Activated naive CD4-positive, alpha-beta T cell treated with anti-CD3 and anti-CD28 coated beads, Interleukin-2, amount 50 U/mL, for 16 hours (primary cell): ENCODE measurements around the gene FAM83C.
"Not testable (repeated sequence)": the region's sequence is repeated elsewhere in the genome, so short reads cannot be mapped to it uniquely, and the experiment has no call there.

Source experiments
- DNase-seq: peaks from one replicate; pipeline ENCODE4 v3.0.0-alpha.2; 2020

FAM83C gene

DNA sequence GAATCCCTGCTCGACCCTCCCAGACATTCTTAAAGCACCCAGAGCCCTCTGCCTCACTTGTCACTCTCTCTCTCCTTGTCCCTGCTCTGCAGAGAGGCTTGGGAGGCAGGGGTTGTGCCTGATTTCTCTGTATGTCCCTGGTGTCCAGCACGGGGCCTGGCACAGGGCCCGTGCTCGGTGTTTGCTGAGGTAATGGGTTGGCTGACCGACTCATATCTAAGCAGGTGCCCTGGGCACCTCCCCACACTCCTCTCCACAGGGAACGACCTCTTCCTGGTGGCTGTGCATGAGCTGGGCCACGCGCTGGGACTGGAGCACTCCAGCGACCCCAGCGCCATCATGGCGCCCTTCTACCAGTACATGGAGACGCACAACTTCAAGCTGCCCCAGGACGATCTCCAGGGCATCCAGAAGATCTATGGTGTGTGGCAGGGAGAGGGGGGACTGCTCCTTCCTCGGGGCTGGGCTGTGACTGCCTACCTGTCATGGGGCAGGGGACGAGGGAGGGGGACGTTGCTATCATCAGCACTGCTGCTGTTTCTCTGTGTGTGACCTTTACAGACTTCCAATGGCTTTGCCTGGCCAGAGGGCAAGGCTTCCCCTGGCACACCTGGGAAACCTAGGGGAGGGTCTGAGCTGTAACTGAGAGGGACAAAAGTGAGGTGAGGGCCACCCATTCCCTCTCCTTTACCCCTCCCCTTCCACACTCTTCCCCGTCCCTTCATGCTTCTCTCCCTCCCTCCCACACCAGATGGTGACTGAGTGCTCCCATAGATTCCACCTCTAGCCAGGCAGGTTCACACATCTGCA is 28.5 kb downstream of the FAM83C start:
- DNase-seq = no peak

DNA sequence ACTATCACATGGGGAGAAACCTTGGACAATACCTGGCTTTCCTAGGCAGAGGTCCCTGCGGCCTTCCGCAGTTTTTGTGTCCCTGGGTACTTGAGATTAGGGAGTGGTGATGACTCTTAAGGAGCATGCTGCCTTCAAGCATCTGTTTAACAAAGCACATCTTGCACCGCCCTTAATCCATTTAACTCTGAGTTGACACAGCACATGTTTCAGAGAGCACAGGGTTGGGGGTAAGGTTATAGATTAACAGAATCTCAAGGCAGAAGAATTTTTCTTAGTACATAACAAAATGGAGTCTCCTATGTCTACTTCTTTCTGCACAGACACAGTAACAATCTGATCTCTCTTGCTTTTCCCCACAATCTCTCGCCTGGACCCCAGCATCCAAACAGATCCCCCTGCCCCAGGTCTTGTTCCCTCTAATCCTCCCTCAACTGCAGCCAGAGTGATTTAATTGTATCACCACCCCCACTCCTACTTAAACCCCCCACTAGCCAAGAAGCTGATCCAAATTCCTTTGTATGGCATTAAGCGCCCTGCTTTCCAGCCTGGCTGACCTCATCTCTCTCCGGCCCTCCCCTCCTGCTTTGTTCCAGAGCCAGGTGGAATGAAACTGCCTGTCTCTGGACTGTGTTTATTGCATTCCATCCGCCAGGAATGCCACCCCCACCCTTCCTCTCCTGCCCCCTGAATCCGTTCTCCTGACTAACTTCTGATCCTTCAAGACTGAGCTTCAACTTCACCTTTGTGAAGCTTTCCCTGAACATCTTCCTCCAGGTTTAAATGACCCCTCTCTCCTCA is 29.3 kb downstream of the FAM83C start:
- not testable (repeated sequence) for DNase-seq

DNA sequence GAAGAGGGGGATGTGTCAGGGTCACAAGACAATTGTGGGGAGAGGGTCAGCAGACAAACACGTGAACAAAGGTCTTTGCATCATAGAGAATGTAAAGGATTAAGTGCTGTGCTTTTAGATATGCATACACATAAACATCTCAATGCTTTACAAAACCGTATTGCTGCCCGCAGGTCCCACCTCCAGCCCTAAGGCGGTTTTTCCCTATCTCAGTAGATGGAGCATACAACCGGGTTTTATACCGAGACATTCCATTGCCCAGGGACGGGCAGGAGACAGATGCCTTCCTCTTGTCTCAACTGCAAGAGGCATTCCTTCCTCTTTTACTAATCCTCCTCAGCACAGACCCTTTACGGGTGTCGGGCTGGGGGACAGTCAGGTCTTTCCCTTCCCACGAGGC is 29.9 kb downstream of the FAM83C start:
- not testable (repeated sequence) for DNase-seq

DNA sequence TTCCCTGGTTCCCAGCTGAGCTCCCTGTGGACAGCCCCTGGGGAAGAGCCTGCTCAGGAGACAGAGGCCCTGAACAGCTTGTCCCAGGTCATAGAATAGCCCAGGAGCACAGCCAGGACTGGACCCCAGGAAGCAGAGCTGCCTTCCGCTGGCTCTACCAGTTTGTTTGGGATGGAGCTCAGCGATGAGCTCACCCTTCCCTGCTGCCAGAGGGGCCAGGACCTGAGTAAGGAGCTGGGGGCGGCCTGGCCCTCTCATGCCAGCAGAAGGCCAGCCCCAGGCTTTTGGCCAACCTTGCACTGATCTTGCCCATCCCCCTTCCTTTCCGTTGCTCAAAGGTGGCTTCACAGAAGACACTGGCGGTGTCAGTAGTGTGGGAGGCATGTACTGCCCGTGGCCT is 31.8 kb downstream of the FAM83C start:
- DNase-seq = no peak

DNA sequence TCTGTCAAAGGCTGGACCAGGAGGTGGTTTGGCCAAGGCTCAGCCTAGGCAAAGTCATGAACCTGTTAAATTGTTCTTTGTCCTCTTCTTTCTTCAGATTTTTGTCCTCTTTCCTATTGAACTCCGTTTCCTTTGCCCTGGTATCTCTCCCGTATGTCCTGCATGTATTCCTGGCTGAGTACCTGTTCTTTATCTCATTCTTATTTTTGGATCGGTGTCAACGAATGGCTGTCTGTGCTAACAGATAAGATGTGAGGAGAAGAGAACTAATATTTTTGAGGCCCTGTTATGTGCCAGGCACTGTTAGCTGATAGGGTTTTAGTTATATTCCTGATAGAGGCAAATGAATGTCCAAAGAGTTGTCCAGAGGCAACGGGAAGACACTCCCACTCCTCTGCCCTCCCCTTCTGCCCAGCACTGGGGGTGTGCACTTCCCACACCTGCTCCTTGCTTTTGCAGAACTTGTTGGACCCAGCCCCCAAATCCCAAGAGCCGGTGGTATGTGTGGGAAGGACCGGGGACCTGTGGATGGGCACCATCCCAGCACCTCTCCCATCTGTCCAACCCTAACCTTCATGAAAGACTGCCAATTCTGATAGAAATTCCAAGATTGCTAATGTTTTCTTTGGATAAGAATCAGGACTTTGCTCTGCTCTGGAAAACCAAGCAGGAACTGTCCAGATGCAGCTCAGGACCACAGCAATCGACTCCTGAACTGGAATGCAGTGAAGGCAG is 34.9 kb downstream of the FAM83C start:
- no peak for DNase-seq

DNA sequence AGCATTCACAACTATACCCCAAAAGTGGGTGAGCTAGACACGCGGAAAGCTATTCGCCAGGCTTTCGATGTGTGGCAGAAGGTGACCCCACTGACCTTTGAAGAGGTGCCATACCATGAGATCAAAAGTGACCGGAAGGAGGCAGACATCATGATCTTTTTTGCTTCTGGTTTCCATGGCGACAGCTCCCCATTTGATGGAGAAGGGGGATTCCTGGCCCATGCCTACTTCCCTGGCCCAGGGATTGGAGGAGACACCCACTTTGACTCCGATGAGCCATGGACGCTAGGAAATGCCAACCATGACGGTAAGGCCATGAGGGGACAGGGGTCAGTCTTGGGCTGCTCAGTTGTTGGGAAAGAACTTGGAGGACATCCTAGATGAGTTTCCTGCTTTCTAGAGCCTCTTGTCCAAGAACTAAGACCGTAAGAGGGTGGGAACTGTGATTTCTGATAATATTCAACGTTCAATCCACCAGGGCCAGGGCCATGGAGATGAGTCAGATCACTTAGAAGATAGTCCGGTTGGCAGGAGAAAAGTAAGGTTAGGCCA is 37.7 kb downstream of the FAM83C start:
- no peak for DNase-seq

DNA sequence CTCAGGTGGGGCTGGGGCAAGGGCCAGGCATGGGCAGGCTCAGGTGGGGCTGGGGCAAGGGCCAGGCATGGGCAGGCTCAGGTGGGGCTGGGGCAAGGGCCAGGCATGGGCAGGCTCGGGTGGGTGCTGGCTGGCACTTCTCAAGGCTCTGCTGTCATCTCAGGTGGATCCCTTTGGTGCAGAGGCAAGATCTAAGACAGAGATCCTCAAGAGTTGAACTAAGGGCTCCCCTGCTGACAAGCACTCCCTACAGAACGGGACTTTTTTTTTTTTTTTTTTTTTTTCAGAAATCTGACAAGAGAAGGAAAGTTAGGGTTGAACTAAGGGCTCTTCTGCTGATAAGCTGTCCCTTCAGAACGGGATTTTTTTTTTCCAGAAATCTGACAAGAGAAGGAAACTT is 39.2 kb downstream of the FAM83C start:
- no peak for DNase-seq

DNA sequence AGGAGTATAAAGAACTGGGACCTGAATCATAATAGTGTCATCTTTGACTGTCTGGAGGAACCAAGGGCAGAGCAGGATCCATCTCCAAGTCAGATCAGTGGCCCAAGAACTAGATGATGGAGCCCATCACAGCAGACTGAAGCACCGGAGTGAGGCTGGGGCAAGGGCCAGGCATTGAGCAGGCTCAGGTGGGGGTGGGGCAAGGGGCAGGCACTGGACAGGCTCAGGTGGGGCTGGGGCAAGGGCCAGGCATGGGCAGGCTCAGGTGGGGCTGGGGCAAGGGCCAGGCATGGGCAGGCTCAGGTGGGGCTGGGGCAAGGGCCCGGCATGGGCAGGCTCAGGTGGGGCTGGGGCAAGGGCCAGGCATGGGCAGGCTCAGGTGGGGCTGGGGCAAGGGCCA is 39.6 kb downstream of the FAM83C start:
- not testable (repeated sequence) for DNase-seq

DNA sequence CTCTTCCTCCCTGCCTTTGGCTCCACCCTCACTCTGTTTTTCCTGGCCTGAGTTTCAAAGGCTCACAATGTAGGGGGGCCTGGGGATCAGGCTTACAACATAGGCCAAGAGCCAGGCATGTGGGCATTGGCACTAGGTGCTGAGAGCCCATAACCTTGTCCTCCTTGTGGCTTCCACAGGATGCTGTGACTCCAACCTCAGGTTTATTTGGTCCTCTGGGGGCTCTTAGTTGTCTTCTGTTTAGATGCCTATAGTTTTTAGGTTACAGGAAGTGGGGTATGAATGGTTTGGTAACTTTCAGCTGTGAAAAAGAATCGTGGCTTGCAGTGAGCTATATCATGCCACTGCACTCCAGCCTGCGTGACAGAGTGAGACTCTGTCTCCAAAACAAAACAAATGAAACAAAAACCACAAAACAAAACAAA is 40.2 kb downstream of the FAM83C start:
- no peak for DNase-seq

DNA sequence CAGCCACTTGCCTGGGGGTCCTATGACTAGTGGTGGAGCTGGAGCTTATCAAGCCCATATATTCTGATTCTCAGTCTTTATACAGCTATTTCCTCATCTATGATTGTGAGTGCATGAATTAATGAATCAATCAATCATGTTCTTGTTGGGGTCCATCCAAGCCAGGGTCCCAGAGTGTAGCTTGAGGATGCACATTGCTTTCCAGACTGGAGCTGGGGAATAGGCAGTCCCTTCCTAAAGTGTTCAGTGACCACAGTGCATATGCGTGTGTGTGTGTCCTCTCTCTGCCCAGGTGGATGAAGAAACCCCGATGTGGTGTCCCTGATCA is 40.6 kb downstream of the FAM83C start:
- DNase-seq = no peak

DNA sequence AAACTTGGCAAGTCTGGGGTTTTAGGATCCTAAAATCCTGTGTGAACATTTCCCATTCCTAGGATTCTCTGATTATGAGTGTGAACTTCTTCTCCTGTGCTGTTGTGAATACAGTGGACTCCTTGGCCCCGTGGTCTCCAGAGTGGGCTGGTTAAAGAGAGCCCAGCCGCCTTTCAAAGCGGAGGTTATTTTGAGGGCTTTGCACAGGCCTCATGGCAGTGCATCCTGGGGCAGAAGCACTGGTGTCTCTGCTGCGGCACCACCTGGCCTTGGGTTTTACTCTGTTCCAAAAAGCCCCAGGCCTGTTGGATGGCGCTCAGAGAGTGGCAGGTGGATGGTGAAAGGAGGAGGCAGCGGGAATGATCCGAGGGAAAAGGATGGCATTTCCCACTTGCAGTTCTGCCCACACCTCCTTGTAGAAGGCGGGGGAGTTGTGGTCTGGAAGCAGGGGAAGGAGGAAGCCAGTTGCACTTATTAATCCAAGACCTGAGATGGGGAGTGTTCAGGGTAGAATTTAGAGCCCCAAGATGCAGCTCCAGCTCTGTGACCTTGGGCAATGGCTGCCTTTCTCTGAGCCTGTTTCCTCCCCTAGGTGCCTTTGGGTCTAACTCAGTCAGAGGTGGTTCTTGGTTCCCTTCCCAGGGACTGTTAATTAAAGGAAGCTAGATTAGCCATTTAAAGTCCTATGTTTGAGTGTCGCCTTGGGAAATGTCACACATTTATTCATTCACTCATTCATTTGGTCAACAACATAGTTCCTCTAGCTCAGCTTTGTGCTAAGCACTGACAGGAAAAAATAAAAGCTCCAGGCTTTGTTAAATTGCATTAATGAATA is 43.4 kb downstream of the FAM83C start:
- DNase-seq = no peak

DNA sequence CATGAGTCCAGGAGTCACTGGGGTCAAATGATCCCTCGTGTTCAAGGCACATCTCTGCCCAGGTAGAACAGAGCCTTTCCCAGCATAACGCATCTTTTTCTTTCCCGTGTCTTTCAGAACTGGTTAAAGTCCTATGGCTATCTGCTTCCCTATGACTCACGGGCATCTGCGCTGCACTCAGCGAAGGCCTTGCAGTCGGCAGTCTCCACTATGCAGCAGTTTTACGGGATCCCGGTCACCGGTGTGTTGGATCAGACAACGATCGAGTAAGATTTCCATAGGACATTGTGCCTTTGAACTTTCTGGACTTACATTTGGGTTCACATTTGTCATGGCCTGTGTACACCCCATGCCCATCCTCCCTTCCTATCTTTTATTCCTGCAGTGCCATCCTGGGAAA is 45.5 kb downstream of the FAM83C start:
- DNase-seq = no peak

DNA sequence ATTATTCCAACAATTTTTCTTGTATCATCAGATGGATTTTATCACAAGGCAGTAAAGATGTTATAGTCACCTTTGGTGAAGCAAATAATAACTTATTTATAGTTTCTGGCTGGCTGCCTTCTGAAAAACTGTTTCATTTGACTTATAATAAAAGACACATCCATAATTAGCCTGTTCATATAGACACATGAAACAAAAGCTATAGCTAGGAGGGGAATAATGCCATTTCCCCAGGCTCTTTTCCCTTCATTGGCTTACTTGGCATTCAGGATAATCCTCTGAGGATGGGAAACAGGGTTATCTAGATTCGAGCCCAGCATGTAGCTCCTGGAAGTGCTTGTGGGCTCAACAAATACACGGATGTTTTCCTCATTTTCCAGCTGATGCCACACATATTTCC is 48.2 kb downstream of the FAM83C start:
- DNase-seq = no peak

DNA sequence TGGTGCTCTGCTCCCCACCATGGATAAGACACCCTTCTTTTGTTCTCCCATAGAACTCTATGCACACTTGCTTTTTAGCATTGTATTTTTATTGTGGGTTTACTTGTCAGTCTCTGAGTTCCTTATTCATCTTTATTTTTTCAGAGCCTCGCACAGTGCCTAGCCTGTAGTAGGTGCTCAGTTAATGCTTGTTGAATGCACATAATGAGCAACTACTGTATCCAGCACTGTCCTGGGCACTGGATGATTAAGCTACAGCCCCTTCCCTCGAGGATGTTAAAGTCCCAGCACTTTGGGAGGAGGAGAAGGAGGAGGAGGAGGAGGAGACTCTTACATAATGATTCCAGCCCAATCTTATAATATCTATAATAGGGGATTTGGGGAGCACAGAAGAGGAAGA is 48.9 kb downstream of the FAM83C start:
- DNase-seq = no peak

DNA sequence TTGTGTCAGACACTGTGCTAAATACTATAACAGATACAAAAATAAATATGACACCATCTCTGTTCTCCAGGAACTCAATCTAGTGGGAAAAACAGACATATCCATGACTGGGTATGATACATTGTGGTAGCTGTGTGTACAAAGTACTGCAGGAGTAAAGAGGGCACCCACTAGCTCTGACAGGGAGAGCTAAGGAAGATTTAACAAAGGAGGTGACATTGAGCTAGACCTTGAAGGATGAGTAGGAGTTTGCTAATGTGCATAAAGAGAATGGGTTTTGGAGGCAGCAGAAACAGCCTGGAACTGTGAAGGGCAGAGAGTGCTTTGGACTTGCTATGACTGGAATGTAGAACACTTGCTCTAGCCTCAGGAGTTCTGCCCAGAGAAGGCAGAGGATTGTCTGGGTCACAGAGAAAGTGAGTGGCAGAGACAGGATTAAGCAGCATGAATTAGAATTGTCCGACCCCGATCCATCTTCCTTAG is 51.4 kb downstream of the FAM83C start:
- DNase-seq = no peak

DNA sequence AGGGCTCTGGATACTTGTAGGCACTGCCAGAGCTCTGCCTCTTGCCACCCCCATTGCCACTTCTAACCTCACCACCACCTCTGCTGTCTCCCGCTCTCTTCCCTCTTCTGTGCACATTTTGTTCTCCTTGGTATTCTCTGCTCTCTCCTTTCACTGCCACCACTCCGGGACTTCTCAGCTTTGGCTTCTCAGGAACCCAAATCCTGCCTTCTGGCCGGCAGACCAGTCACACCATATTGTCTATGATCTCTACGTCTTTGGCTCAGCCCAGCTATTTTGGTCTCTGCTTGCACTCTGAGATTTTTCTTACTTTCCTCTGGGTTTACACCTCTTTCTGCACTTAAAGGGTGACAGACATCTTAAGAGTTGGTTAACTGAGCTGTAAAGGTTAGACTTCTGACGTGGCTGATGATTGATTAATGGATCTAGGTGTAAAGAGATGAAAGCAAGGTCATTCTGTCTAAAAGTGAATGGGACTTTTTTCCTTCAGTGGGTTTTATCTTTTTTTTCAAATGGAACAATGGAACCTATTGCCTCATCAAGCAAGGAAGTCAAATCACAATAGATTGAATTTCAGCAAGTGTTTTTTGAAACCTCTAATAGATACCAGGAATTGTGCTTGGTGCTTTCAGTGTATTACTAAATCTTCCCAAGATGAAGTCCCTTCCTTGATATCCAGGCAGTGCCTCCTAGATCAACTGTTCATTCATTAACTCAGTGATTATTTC is 52.0 kb downstream of the FAM83C start:
- no peak for DNase-seq

DNA sequence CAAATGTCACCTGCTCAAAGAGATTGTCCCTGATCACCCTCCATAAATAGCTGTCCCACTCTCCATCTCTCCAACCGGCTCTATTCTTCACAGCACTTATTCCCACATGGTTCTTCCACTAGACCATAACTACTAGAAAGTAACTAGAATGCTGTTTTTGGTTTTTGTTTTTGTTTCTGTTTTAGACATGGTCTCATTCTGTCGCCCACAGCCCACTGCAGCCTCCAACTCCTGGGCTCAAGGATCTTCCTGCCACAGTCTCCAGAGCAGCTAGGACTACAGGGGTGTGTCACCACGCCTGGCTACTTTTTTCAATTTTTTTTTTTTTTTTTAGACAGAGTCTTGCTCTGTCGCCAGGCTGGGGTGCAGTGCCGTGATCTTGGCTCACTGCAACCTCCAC is 53.5 kb downstream of the FAM83C start:
- DNase-seq = no peak

DNA sequence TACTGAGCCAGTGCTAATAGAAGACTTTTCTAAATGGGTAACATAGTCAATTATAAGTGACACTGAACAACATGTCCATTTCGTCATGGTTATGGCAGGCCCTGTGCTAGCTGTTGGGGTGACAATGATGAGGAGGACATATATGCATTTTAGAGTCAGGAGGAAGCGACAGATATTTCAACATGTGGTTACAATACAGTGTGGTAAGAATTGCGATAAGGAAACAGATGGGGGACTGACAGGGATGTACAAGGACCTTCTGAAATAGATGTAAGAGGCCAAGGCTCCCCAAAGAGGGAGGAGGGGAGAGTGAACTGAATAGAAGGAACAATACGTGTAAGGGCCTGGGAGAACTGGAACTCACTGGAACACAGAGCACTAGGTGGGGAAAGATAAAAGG is 54.1 kb downstream of the FAM83C start:
- no peak for DNase-seq

DNA sequence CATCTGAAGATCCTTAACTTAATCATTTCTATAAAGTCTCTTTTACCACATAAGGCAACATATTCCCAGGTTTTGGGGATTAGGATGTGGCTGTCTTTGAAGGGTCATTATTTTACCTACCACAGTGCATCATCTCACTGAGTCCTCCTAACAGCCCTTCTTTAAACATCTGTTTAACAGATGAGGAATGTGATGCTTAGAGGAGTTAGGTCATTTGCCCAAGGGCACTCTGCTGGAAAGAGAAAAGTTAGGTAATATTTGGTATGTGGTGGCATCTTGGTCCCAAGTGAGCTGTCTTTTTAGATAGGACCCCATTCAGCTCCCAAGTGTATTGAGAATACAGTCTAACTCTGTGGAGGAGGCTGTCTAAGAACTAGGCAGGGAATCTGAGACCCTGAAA is 54.7 kb downstream of the FAM83C start:
- no peak for DNase-seq

DNA sequence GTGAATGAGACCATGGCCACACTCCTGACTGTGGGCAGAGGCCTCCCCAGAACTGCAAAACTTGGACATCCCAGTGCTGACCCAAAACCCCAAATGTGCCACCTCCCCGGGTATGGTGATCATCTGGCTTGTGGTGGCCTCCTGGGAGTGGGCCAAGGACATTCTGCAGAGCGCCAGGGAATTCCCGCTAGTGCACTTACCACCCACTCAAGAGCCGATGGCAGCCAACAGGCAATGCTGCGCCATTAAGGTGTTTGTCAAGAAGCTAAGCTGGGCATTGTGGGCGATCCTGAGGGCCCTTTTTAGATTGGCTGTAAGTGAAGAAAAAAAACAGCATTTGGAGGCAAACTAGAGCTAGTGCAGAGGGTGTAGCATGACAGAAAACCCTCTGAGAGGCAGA is 56.3 kb downstream of the FAM83C start:
- no peak for DNase-seq
